Nephron (organoid): Measurements from ENCODE around the gene SHISAL1.
"Not testable (repeated sequence)": the region's sequence is repeated elsewhere in the genome, so short reads cannot be mapped to it uniquely, and the experiment has no call there.

Experiments
- H3K27ac Mint-ChIP-seq, 3 experiments: 2 replicates each; pipeline ENCODE4 v1.8.0; 2020; ENCODE audit warnings: mixed read lengths in 3 of 3, mild to moderate bottlenecking in 2 of 3, moderate library complexity in 1 of 3
- H3K27me3 Mint-ChIP-seq: 2 replicates; pipeline ENCODE4 v1.8.0; 2021; ENCODE audit warnings: low read depth, mild to moderate bottlenecking, moderate library complexity, mixed read lengths
- H3K36me3 Mint-ChIP-seq: 2 replicates; pipeline ENCODE4 v1.8.0; 2020; ENCODE audit warnings: low read depth, mixed read lengths
- H3K4me1 Mint-ChIP-seq: 2 replicates; pipeline ENCODE4 v1.8.0; 2020; ENCODE audit warnings: mixed read lengths
- H3K4me3 Mint-ChIP-seq, 3 experiments: 2 replicates each; pipeline ENCODE4 v1.8.0; 2020; ENCODE audit warnings: mild to moderate bottlenecking in 3 of 3, mixed read lengths in 3 of 3, moderate library complexity in 2 of 3
- H3K9me3 Mint-ChIP-seq: 2 replicates; pipeline ENCODE4 v1.8.0; 2020; ENCODE audit warnings: mixed read lengths
- TF ChIP-seq, protein P1 (sequence below), 3 experiments: fragments of 200-600 bp; sonication (generic); IDR thresholded peaks; one replicate each; pipeline ENCODE4 v1.5.0; 2021; ENCODE audit warnings: antibody characterized with exemption in 3 of 3; ENCODE audit not compliant: unreplicated experiment in 3 of 3

Gene SHISAL1

DNA sequence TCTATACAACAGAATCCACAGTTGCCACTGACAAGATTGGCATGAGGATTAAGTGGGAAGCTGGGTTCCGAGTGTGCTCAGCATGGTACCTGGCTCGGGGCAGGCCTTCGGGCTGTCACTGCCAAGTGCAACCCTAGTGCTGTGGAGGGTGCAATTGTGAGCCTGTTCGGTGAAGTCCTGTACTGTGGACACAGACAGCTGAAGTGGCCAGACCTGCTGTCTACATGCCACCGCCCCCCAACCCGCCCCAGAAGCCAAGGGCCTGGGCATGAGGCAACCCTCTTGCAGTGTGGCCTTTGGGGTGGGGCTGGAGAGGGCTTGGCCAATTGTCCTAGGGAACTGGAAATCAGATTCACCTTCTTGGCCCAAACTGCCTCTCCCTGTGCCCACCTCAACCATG, 15.6 kb upstream of the SHISAL1 start:
- H3K9me3 Mint-ChIP-seq = no peaks in the 10 kb centered on the region
- H3K27ac Mint-ChIP-seq = no peak overlapping the region
- H3K36me3 Mint-ChIP-seq = no peaks in the 10 kb centered on the region
- peaks cover 32% of the 10 kb centered on the region for H3K4me1 Mint-ChIP-seq
- TF ChIP-seq, protein P1, sequence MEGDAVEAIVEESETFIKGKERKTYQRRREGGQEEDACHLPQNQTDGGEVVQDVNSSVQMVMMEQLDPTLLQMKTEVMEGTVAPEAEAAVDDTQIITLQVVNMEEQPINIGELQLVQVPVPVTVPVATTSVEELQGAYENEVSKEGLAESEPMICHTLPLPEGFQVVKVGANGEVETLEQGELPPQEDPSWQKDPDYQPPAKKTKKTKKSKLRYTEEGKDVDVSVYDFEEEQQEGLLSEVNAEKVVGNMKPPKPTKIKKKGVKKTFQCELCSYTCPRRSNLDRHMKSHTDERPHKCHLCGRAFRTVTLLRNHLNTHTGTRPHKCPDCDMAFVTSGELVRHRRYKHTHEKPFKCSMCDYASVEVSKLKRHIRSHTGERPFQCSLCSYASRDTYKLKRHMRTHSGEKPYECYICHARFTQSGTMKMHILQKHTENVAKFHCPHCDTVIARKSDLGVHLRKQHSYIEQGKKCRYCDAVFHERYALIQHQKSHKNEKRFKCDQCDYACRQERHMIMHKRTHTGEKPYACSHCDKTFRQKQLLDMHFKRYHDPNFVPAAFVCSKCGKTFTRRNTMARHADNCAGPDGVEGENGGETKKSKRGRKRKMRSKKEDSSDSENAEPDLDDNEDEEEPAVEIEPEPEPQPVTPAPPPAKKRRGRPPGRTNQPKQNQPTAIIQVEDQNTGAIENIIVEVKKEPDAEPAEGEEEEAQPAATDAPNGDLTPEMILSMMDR (IDR thresholded peaks at IDR 0.05; ENCODE audit: unreplicated experiment in 3 of 3) = no peak
- H3K27me3 Mint-ChIP-seq = peaks cover 63% of the 10 kb centered on the region
- H3K4me3 Mint-ChIP-seq = peak overlapping the region in 1 of 3 experiments; percentile 28

DNA sequence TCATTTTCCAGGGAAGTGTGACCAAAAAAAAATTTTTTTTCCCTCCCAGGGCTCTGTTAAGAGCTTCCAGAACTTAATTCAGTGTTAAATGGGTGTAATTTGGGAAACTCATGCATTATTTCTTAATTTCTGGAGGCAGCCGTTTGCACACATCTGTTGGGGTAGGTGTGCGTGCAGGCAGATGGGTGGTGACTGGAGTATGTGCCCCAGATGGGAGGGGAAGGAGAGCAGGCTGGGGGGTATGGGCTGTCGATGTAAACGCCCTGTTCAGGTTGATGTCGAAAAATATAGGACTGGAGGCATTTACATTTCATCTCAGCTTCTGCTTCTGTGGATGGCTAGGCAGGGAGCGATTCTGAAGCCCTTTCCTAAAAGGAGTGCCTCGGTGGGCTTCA, 13.7 kb upstream of the SHISAL1 start:
- Mint-ChIP-seq H3K27ac (peak overlapping the region in 2 of 3 experiments; percentile 38 to 64), H3K4me1 (peaks cover 32% of the 10 kb centered on the region), H3K4me3 (peak overlapping the region; percentile 57 to 68 (median 61)), H3K36me3 (no peaks in the 10 kb centered on the region), H3K9me3 (no peaks in the 10 kb centered on the region), H3K27me3 (peaks cover 57% of the 10 kb centered on the region)
- TF ChIP-seq, protein P1 (IDR thresholded peaks at IDR 0.05; ENCODE audit: unreplicated experiment in 3 of 3) = peak in 1 of 3 experiments; percentile 5

DNA sequence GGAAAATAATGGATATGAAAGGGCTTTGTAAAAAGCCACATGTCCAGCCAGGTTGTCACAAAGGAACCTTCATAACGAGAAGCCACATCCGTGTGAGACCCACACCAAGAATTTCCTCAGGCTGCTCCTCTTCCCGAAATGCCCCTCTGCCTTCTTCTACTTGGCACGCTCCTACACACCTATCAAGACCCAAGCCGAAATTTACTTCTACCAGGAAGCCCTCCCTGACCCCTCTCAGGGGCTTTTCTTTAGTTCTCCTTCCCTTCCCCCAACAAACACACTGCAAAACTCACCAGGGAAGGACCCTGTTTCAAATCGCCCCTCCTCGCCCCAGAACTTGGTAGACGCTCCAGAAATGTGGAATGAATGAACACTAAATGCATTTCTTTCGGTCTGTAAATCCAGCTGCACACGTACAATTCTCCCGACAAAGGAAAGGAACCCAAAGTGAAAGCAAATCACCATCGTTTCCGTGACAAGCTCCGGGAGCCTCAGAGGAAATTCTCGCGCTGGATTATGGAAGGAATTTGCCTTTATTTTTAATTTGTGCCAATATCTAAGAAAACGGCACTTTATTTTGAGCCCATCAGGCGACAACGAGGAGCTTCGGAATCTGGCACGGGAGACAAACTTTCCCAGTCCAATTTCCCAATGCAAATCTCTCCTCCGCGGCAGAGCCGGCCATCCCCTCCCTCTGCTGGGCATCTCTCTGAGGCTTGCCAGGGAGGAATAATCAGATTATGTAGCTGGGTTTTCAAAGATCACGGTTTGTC, 13.2 kb upstream of the SHISAL1 start:
- H3K4me3 Mint-ChIP-seq = peak overlapping the region; percentile 57 to 68 (median 61)
- H3K27me3 Mint-ChIP-seq = peaks cover 62% of the 10 kb centered on the region
- peak overlapping the region; percentile 8 to 64 (median 38) for H3K27ac Mint-ChIP-seq
- no peaks in the 10 kb centered on the region for H3K36me3 Mint-ChIP-seq
- no peaks in the 10 kb centered on the region for H3K9me3 Mint-ChIP-seq
- H3K4me1 Mint-ChIP-seq = peaks cover 32% of the 10 kb centered on the region
- TF ChIP-seq, protein P1 (IDR thresholded peaks at IDR 0.05; ENCODE audit: unreplicated experiment in 3 of 3) = peak in 1 of 3 experiments; percentile 17

DNA sequence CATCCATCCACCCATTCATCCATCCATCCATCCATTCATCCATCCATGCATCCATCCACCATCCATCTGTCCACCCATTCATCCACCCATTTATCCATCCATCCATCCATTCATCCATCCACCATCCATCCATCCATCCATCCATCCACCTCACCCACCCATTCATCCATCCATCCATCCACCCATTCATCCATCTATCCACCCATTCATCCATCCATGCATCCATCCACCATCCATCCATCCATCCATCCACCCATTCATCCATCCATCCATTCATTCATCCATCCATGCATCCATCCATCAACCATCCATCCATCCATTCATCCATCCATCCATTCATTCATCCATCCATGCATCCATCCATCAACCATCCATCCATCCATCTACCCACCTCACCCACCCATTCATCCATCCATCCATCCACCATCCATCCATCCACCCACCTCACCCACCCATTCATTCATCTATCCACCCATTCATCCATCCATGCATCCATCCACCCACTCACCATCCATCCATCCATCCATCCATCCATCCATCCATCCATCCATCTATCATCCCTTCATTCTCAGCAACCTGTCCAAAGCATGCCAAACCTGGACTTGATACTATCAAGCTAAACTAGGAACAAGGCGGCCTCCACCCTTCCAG, 10.5 kb upstream of the SHISAL1 start:
- peaks cover 50% of the 10 kb centered on the region for H3K27me3 Mint-ChIP-seq
- H3K36me3 Mint-ChIP-seq, H3K27ac Mint-ChIP-seq, H3K4me3 Mint-ChIP-seq, H3K9me3 Mint-ChIP-seq: not testable (repeated sequence)
- H3K4me1 Mint-ChIP-seq = peaks cover 40% of the 10 kb centered on the region

DNA sequence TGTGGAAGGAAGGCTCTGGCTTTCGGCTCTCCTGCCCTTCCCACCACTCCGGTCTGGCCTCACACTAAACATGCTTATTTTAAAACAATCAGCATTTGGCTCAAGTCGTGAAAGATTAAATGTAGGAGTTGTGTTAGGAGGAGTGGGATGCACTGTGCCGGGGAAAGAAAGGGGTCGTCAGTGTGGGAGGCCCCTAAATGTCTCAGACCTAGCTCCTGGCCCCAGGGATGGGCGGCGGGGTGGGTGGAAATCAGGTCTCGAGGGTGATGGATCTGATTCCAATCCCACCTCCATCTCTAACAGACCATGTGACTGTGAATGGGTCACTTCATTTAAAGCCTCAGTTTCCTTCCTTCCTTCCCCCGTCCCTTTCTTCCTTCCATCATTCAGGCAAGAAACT, 6.9 kb upstream of the SHISAL1 start:
- Mint-ChIP-seq H3K9me3 (no peaks in the 10 kb centered on the region), H3K27ac (no peak overlapping the region), H3K36me3 (no peaks in the 10 kb centered on the region), H3K4me3 (no peak overlapping the region), H3K27me3 (peaks cover 25% of the 10 kb centered on the region), H3K4me1 (peaks cover 24% of the 10 kb centered on the region)
- TF ChIP-seq, protein P1 (IDR thresholded peaks at IDR 0.05; ENCODE audit: unreplicated experiment in 3 of 3) = no peak

DNA sequence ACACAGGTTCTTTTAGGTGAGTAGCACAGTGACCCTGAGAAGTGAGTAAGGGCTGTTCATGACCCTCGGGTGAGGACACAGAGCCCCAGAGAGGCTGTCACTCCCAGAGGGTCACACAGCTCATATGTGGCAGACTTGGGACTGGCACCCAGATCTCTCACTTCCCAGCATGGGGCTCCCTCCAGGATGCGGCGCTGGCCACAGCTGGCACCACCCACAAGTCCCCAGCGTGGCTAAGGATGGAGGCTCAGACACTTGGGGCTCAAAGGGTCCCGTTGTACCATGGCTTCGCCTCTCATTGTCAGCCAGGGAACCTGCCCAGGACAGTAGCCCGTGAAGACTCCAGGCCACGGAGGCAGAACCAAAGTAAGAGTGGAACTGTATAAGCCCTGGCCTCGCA, 6.0 kb upstream of the SHISAL1 start:
- no peak overlapping the region for H3K27ac Mint-ChIP-seq
- H3K36me3 Mint-ChIP-seq = no peaks in the 10 kb centered on the region
- H3K4me3 Mint-ChIP-seq = no peak overlapping the region
- TF ChIP-seq, protein P1 (IDR thresholded peaks at IDR 0.05; ENCODE audit: unreplicated experiment in 3 of 3) = no peak
- peaks cover 25% of the 10 kb centered on the region for H3K27me3 Mint-ChIP-seq
- H3K9me3 Mint-ChIP-seq = no peaks in the 10 kb centered on the region
- peaks cover 17% of the 10 kb centered on the region for H3K4me1 Mint-ChIP-seq
